ENCODE data around the gene CMIP.

The CMIP gene

DNA sequence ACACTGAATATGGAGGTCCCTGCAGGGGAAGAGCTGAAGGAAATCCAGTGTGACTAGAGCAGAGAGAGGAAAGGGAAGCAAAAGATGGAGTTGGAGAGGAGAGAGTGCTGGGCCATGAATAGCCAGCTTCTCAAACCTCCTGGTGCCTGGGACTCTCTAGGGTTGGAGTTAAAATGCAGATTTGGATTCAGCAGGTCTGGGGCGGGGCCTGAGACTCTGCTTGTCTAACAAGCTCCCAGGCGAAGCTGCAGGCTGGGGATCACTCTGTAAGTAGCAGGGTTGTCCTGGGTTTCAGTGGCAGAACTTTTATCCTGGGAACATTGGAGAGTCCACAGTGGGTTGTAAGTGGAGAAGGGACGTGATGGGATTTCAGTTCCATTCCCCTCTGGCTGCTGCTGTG, 231.1 kb downstream of the CMIP start:
- Histone ChIP-seq H3K79me2 (ENCODE audit: insufficient read depth, low read length) (no peaks in the 10 kb centered on the region), H3K27ac (ENCODE audit: low read length) (no peak overlapping the region), H3K4me3 (ENCODE audit: low read depth in 1 of 2, low read length in 2 of 2) (no peak overlapping the region), H4K20me1 (ENCODE audit: insufficient read depth, low read length) (peaks cover 21% of the 10 kb centered on the region), H2AFZ (ENCODE audit: low read depth, low read length) (no peak overlapping the region), H3K9ac (ENCODE audit: low read depth, low read length) (no peak overlapping the region), H3K36me3 (ENCODE audit: insufficient read depth, low read length) (peaks cover 83% of the 10 kb centered on the region), H3K9me3 (ENCODE audit: insufficient read depth, low read length, severe bottlenecking) (no peaks in the 10 kb centered on the region), H3K27me3 (ENCODE audit: insufficient read depth, low read length, poor library complexity) (no peaks in the 10 kb centered on the region), H3K4me2 (ENCODE audit: insufficient read depth, low read length) (no peak overlapping the region), H3K4me1 (ENCODE audit: insufficient read depth, low read length) (no peaks in the 10 kb centered on the region)
- DNase-seq, result no peak
- no peak for ATAC-seq (ENCODE audit: insufficient read depth, low read depth)
- TF ChIP-seq CTCF (IDR thresholded peaks at IDR 0.05; ENCODE audit: borderline replicate concordance, extremely low read depth, low read length, poor library complexity, severe bottlenecking) (no peak), EZH2 (IDR thresholded peaks at IDR 0.05; ENCODE audit: borderline replicate concordance, low read depth, low read length, severe bottlenecking) (no peak)

- Histone ChIP-seq H3K36me3 (ENCODE audit: insufficient read depth, low read length) (peaks cover 85% of the 10 kb centered on the region), H3K4me2 (ENCODE audit: insufficient read depth, low read length) (no peak overlapping the region), H3K4me3 (ENCODE audit: low read depth in 1 of 2, low read length in 2 of 2) (no peak overlapping the region), H3K27ac (ENCODE audit: low read length) (no peak overlapping the region), H3K79me2 (ENCODE audit: insufficient read depth, low read length) (no peaks in the 10 kb centered on the region), H3K27me3 (ENCODE audit: insufficient read depth, low read length, poor library complexity) (no peaks in the 10 kb centered on the region), H3K9me3 (ENCODE audit: insufficient read depth, low read length, severe bottlenecking) (no peaks in the 10 kb centered on the region), H3K9ac (ENCODE audit: low read depth, low read length) (no peak overlapping the region), H3K4me1 (ENCODE audit: insufficient read depth, low read length) (no peaks in the 10 kb centered on the region), H2AFZ (ENCODE audit: low read depth, low read length) (no peak overlapping the region), H4K20me1 (ENCODE audit: insufficient read depth, low read length) (peaks cover 26% of the 10 kb centered on the region)
- ATAC-seq (ENCODE audit: insufficient read depth, low read depth) (no peak), DNase-seq (no peak)
- TF ChIP-seq CTCF (IDR thresholded peaks at IDR 0.05; ENCODE audit: borderline replicate concordance, extremely low read depth, low read length, poor library complexity, severe bottlenecking) (no peak), EZH2 (IDR thresholded peaks at IDR 0.05; ENCODE audit: borderline replicate concordance, low read depth, low read length, severe bottlenecking) (no peak)
Observed at GRCh38 chr16:81676066-81676882, 231.7 kb downstream of the CMIP start.

DNA sequence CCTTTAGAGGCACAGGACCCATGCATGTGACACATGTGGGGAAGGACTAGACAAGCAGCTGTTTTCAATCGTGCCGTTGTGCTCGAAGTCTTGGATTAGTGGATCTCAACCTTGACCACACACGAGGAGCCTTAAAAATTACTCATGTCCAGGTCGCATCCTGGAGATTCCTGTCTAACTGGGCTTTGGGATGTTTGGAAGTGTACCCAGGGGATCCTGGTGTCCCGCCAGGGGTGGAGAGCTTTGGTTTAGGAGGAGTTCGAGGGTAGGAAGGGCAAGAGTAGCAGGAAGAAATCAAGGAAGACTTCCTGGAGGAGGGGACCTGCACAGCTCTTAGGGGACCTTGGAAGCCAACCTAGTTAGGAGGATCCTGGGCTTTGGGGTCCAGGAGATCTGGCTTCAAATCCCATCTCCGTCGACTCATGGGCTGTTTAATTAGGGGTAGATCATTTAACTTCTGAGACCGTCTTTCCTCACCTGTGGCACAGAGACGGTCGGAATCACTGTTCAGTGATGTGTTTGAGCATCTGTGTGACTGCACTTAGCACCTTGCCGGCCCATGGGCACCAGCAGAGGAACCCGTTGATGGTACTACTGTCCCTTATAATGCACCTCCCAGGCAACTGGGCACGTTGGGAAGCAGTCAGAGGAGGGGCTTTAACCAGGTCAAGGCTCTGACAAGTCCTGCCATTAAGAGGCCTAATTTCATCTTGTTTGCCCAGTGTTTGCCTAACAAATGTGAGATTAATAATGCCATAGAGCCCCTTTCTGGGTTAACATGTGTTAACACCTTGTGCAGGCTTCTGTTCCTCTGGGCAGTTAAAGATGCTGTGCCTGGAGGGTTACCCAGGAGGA, 232.5 kb downstream of the CMIP start:
- H3K9me3 ChIP-seq (ENCODE audit: insufficient read depth, low read length, severe bottlenecking), result no peaks in the 10 kb centered on the region
- TF ChIP-seq EZH2 (IDR thresholded peaks at IDR 0.05; ENCODE audit: borderline replicate concordance, low read depth, low read length, severe bottlenecking), result no peak
- TF ChIP-seq CTCF (IDR thresholded peaks at IDR 0.05; ENCODE audit: borderline replicate concordance, extremely low read depth, low read length, poor library complexity, severe bottlenecking), result no peak
- peaks cover 81% of the 10 kb centered on the region for H3K36me3 ChIP-seq (ENCODE audit: insufficient read depth, low read length)
- no peak overlapping the region for H3K4me2 ChIP-seq (ENCODE audit: insufficient read depth, low read length)
- H3K27me3 ChIP-seq (ENCODE audit: insufficient read depth, low read length, poor library complexity), result no peaks in the 10 kb centered on the region
- ATAC-seq (ENCODE audit: insufficient read depth, low read depth), result no peak
- H3K4me3 ChIP-seq (ENCODE audit: low read depth in 1 of 2, low read length in 2 of 2), result no peak overlapping the region
- no peak overlapping the region for H2AFZ ChIP-seq (ENCODE audit: low read depth, low read length)
- no peak overlapping the region for H3K9ac ChIP-seq (ENCODE audit: low read depth, low read length)
- H3K4me1 ChIP-seq (ENCODE audit: insufficient read depth, low read length), result no peaks in the 10 kb centered on the region
- no peak for DNase-seq
- no peaks in the 10 kb centered on the region for H3K79me2 ChIP-seq (ENCODE audit: insufficient read depth, low read length)
- H4K20me1 ChIP-seq (ENCODE audit: insufficient read depth, low read length), result peaks cover 27% of the 10 kb centered on the region
- H3K27ac ChIP-seq (ENCODE audit: low read length), result no peak overlapping the region
